ENCODE measurements around the gene ARHGAP10.
"Not testable (repeated sequence)": the region's sequence is repeated elsewhere in the genome, so short reads cannot be mapped to it uniquely, and the experiment has no call there.

Gene ARHGAP10

GRCh38 chr4:147791341-147791740 lies 59.5 kb downstream of the ARHGAP10 start:
- H3K36me3 ChIP-seq (ENCODE audit: control insufficient read depth, insufficient read depth, low read length), result no peaks in the 10 kb centered on the region
- no peak for DNase-seq (ENCODE audit: extremely low read depth, insufficient read length)
- TF ChIP-seq CTCF (IDR thresholded peaks at IDR 0.05; ENCODE audit: insufficient read depth, low read length, poor library complexity, severe bottlenecking), result no peak

GRCh38 chr4:147791865-147792264 lies 60.0 kb downstream of the ARHGAP10 start:
- no peak overlapping the region for H3K4me3 ChIP-seq (replicated peaks; ENCODE audit: low read depth, low read length)
- DNase-seq (ENCODE audit: extremely low read depth, insufficient read length), result no peak
- H3K36me3 ChIP-seq (ENCODE audit: control insufficient read depth, insufficient read depth, low read length), result no peaks in the 10 kb centered on the region
- TF ChIP-seq CTCF (IDR thresholded peaks at IDR 0.05; ENCODE audit: insufficient read depth, low read length, poor library complexity, severe bottlenecking), result no peak
- H3K27me3 ChIP-seq (replicated peaks; ENCODE audit: control insufficient read depth, insufficient read depth, low read length), result no peaks in the 10 kb centered on the region

More at GRCh38 chr4:147791341-147791740, 59.5 kb downstream of the ARHGAP10 start:
- Histone ChIP-seq H3K27me3 (replicated peaks; ENCODE audit: control insufficient read depth, insufficient read depth, low read length) (no peaks in the 10 kb centered on the region), H3K4me3 (replicated peaks; ENCODE audit: low read depth, low read length) (no peak overlapping the region)

DNA sequence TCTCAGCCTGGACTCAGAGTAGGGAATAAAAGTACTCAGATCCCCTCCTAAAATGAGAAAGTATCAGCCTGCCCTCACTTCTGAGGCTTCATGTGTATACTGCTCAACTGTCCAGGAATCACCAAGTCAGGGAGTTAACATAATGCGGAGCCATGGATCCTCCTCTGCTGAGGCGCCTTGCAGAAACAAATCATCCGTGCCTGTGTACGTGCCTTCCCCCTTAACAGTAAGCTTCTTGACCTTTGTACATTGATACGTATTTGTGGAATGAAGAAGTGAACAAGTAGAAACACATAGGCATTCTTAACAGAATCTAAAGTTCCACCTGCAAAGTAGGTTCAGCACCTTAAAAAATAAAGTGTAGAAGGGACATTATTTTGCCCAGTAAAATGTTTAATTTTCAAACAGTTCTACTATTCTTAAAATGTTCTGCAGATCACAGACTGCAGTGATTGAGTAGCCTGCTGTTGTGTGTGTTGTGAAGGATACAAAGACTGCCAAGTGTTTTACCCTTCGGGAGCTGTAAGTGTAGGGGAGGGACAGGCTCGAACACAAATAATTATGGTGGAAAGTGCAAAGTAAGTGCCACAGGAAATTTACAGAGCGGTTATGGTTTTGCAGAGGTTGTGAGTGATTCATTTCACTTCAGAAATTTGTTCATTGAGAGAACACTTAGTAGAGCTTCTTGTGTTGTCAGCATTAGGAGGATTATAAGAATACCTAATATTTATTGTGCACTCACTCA lies 61.9 kb downstream of the ARHGAP10 start:
- no peak for DNase-seq (ENCODE audit: extremely low read depth, insufficient read length)
- Histone ChIP-seq H3K27me3 (replicated peaks; ENCODE audit: control insufficient read depth, insufficient read depth, low read length) (no peaks in the 10 kb centered on the region), H3K4me3 (replicated peaks; ENCODE audit: low read depth, low read length) (no peak overlapping the region), H3K36me3 (ENCODE audit: control insufficient read depth, insufficient read depth, low read length) (no peaks in the 10 kb centered on the region)
- TF ChIP-seq CTCF (IDR thresholded peaks at IDR 0.05; ENCODE audit: insufficient read depth, low read length, poor library complexity, severe bottlenecking), result no peak

- H3K27me3 ChIP-seq (replicated peaks; ENCODE audit: control insufficient read depth, insufficient read depth, low read length), result no peaks in the 10 kb centered on the region
- DNase-seq (ENCODE audit: extremely low read depth, insufficient read length), result no peak
- H3K36me3 ChIP-seq (ENCODE audit: control insufficient read depth, insufficient read depth, low read length), result no peaks in the 10 kb centered on the region
- no peak overlapping the region for H3K4me3 ChIP-seq (replicated peaks; ENCODE audit: low read depth, low read length)
- no peak for TF ChIP-seq CTCF (IDR thresholded peaks at IDR 0.05; ENCODE audit: insufficient read depth, low read length, poor library complexity, severe bottlenecking)
These were observed 62.4 kb downstream of the ARHGAP10 start for GRCh38 chr4:147794314-147794680.

- no peak for DNase-seq (ENCODE audit: extremely low read depth, insufficient read length)
- no peaks in the 10 kb centered on the region for H3K36me3 ChIP-seq (ENCODE audit: control insufficient read depth, insufficient read depth, low read length)
- no peak overlapping the region for H3K4me3 ChIP-seq (replicated peaks; ENCODE audit: low read depth, low read length)
- no peaks in the 10 kb centered on the region for H3K27me3 ChIP-seq (replicated peaks; ENCODE audit: control insufficient read depth, insufficient read depth, low read length)
- no peak for TF ChIP-seq CTCF (IDR thresholded peaks at IDR 0.05; ENCODE audit: insufficient read depth, low read length, poor library complexity, severe bottlenecking)
These were observed 63.0 kb downstream of the ARHGAP10 start for GRCh38 chr4:147794787-147795413.

DNA sequence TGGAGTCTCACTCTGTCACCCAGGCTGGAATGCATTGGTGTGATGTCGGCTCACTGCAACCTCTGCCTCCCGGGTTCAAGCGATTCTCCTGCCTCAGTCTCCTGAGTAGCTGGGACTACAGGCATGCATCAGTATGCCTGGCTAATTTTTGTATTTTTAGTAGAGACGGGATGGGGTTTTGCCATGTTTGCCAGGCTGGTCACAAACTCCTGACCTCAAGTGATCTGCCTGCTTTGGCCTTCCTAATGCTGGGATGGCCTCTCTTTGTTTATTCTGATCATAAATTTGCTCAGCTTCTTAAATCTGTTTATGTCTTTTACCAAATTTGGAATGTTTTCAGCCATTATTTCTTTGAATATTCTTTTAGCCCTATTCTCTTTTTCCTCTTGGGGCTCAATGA lies 67.2 kb downstream of the ARHGAP10 start:
- not testable (repeated sequence) for DNase-seq (ENCODE audit: extremely low read depth, insufficient read length); H3K36me3 ChIP-seq (ENCODE audit: control insufficient read depth, insufficient read depth, low read length); H3K27me3 ChIP-seq (replicated peaks; ENCODE audit: control insufficient read depth, insufficient read depth, low read length); H3K4me3 ChIP-seq (replicated peaks; ENCODE audit: low read depth, low read length)
